Ectodermal cell (in vitro differentiated cells): ENCODE measurements around the gene DBNDD1.

Source experiments
- H3K27ac ChIP-seq: 2 replicates; pipeline ENCODE4 v1.7.0; 2013; ENCODE audit warnings: mild to moderate bottlenecking, low read depth, low read length; ENCODE audit not compliant: insufficient read depth, poor library complexity, severe bottlenecking
- H3K27me3 ChIP-seq: 2 replicates; pipeline ENCODE4 v1.7.0; 2013; ENCODE audit warnings: mild to moderate bottlenecking, low read length; ENCODE audit not compliant: insufficient read depth, control insufficient read depth, poor library complexity, severe bottlenecking
- H3K36me3 ChIP-seq: one replicate; pipeline ENCODE4 v1.7.0; 2013; ENCODE audit warnings: low read length; ENCODE audit not compliant: control insufficient read depth, insufficient read depth
- H3K4me1 ChIP-seq: one replicate; pipeline ENCODE4 v1.7.0; 2013; ENCODE audit warnings: low read length; ENCODE audit not compliant: control insufficient read depth, insufficient read depth
- H3K4me3 ChIP-seq: 2 replicates; pipeline ENCODE4 v1.7.0; 2013; ENCODE audit warnings: low read depth, low read length, control low read depth; ENCODE audit not compliant: insufficient read depth
- H3K9me3 ChIP-seq: 2 replicates; pipeline ENCODE4 v1.7.0; 2013; ENCODE audit warnings: mild to moderate bottlenecking, low read length, moderate library complexity; ENCODE audit not compliant: control insufficient read depth
- WGBS, 2 experiments: methylation state at CpG; one replicate each; pipeline ENCODE4 v1.1.7; 2013; ENCODE audit warnings: missing lambda C conversion rate in 2 of 2; 5-methylcytosine and 5-hydroxymethylcytosine counted together

The DBNDD1 gene

GRCh38 chr16:90022209-90023077 is 3.2 kb upstream of the DBNDD1 start:
- Histone ChIP-seq H3K4me1 (peaks cover 12% of the 10 kb centered on the region), H3K27me3 (peaks cover 23% of the 10 kb centered on the region), H3K4me3 (peak overlapping the region; percentile 67), H3K36me3 (no peaks in the 10 kb centered on the region), H3K27ac (peak overlapping the region; percentile 39), H3K9me3 (no peaks in the 10 kb centered on the region)
- 24 to 26% methylated on average over 57 of the region's 57 CpGs for WGBS, 2 experiments

- Histone ChIP-seq H3K36me3 (no peaks in the 10 kb centered on the region), H3K4me1 (peaks cover 12% of the 10 kb centered on the region), H3K9me3 (no peaks in the 10 kb centered on the region), H3K4me3 (no peak overlapping the region), H3K27ac (no peak overlapping the region), H3K27me3 (peaks cover 23% of the 10 kb centered on the region)
- 67 to 78% methylated on average over 2 of the region's 2 CpGs for WGBS, 2 experiments
Observed at GRCh38 chr16:90020838-90021382, 1.7 kb upstream of the DBNDD1 start.

- WGBS, 2 experiments: 15 to 24% methylated on average over 9 of the region's 9 CpGs
- H3K4me1 ChIP-seq: peaks cover 12% of the 10 kb centered on the region
- H3K4me3 ChIP-seq: peak overlapping the region; percentile 58
- H3K36me3 ChIP-seq: no peaks in the 10 kb centered on the region
- no peaks in the 10 kb centered on the region for H3K9me3 ChIP-seq
- H3K27ac ChIP-seq: no peak overlapping the region
- peaks cover 23% of the 10 kb centered on the region for H3K27me3 ChIP-seq
Observed at GRCh38 chr16:90020260-90020837, 1.1 kb upstream of the DBNDD1 start.

- Histone ChIP-seq H3K4me1 (peaks cover 12% of the 10 kb centered on the region), H3K9me3 (no peaks in the 10 kb centered on the region), H3K4me3 (peak overlapping the region; percentile 58), H3K27me3 (peaks cover 23% of the 10 kb centered on the region), H3K36me3 (no peaks in the 10 kb centered on the region), H3K27ac (no peak overlapping the region)
- 1% methylated on average over 57 of the region's 57 CpGs for WGBS, 2 experiments
Observed at GRCh38 chr16:90019543-90020259, 445 bp upstream of the DBNDD1 start.

- H3K36me3 ChIP-seq: no peaks in the 10 kb centered on the region
- H3K9me3 ChIP-seq: no peaks in the 10 kb centered on the region
- WGBS, 2 experiments: 15 to 17% methylated on average over 7 of the region's 7 CpGs
- H3K27me3 ChIP-seq: peaks cover 23% of the 10 kb centered on the region
- H3K4me3 ChIP-seq: peak overlapping the region; percentile 60
- H3K27ac ChIP-seq: no peak overlapping the region
- peaks cover 12% of the 10 kb centered on the region for H3K4me1 ChIP-seq
Observed at GRCh38 chr16:90018297-90018651, 982 bp downstream of the DBNDD1 start.

- Histone ChIP-seq H3K4me3 (no peak overlapping the region), H3K9me3 (no peaks in the 10 kb centered on the region), H3K36me3 (no peaks in the 10 kb centered on the region), H3K27ac (no peak overlapping the region), H3K27me3 (peaks cover 23% of the 10 kb centered on the region), H3K4me1 (peaks cover 12% of the 10 kb centered on the region)
- 92 to 93% methylated on average over 11 of the region's 11 CpGs for WGBS, 2 experiments
Observed at GRCh38 chr16:90016339-90016950, 2.8 kb downstream of the DBNDD1 start.

- Histone ChIP-seq H3K27ac (no peak overlapping the region), H3K36me3 (no peaks in the 10 kb centered on the region), H3K4me1 (peaks cover 8% of the 10 kb centered on the region), H3K9me3 (no peaks in the 10 kb centered on the region), H3K27me3 (peaks cover 23% of the 10 kb centered on the region), H3K4me3 (no peak overlapping the region)
- WGBS, 2 experiments: 95 to 96% methylated on average over 19 of the region's 19 CpGs
Observed at GRCh38 chr16:90015586-90016338, 3.5 kb downstream of the DBNDD1 start.

GRCh38 chr16:90012991-90013745 is 6.1 kb downstream of the DBNDD1 start:
- 80 to 81% methylated on average over 11 of the region's 13 CpGs for WGBS, 2 experiments
- Histone ChIP-seq H3K36me3 (no peaks in the 10 kb centered on the region), H3K27me3 (peaks cover 5% of the 10 kb centered on the region), H3K9me3 (no peaks in the 10 kb centered on the region), H3K4me3 (no peak overlapping the region), H3K27ac (no peak overlapping the region), H3K4me1 (no peaks in the 10 kb centered on the region)

GRCh38 chr16:90011908-90012501 is 7.3 kb downstream of the DBNDD1 start:
- Histone ChIP-seq H3K4me3 (no peak overlapping the region), H3K27ac (no peak overlapping the region), H3K27me3 (no peaks in the 10 kb centered on the region), H3K4me1 (no peaks in the 10 kb centered on the region), H3K9me3 (no peaks in the 10 kb centered on the region), H3K36me3 (no peaks in the 10 kb centered on the region)
- 89 to 90% methylated on average over 12 of the region's 12 CpGs for WGBS, 2 experiments
